SK-N-SH treated with all-trans-retinoic acid at 6 μM for 48 hours (cell line): ENCODE measurements around the gene NUP210.

Experiments used
- ATAC-seq: fragments of 200-7000 bp; cut with Tn5 transposase; 3 replicates; pipeline ENCODE4 v1.9.1; 2020; ENCODE audit warnings: mild to moderate bottlenecking, moderate library complexity
- BACH2 ChIP-seq: fragments of 250-450 bp; sonication (Bioruptor Pico); IDR thresholded peaks from 2 replicates; pipeline ENCODE4 v1.9.0; 2021; ENCODE audit warnings: mild to moderate bottlenecking, borderline replicate concordance
- CREB5 ChIP-seq: fragments of 250-450 bp; sonication (Bioruptor Pico); IDR thresholded peaks from 2 replicates; pipeline ENCODE4 v1.5.1; 2020; ENCODE audit warnings: low read depth, mild to moderate bottlenecking, moderate library complexity
- ESRRG ChIP-seq: fragments of 250-450 bp; sonication (Bioruptor Pico); IDR thresholded peaks from 2 replicates; pipeline ENCODE4 v1.6.1; 2021; ENCODE audit warnings: mild to moderate bottlenecking
- GLIS3 ChIP-seq: fragments of 250-450 bp; sonication (Bioruptor Pico); IDR thresholded peaks from 2 replicates; pipeline ENCODE4 v1.5.0; 2020; ENCODE audit warnings: mild to moderate bottlenecking, moderate library complexity
- ISL1 ChIP-seq: fragments of 250-450 bp; sonication (Bioruptor Pico); IDR thresholded peaks from 2 replicates; pipeline ENCODE4 v2.1.2; 2022; ENCODE audit warnings: mild to moderate bottlenecking, moderate library complexity
- OSR1 ChIP-seq: fragments of 250-450 bp; sonication (Bioruptor Pico); IDR thresholded peaks from 2 replicates; pipeline ENCODE4 v1.8.0; 2022; ENCODE audit warnings: moderate library complexity, mild to moderate bottlenecking, inconsistent platforms
- POU6F1 ChIP-seq: fragments of 250-450 bp; sonication (Bioruptor Pico); IDR thresholded peaks from 2 replicates; pipeline ENCODE4 v1.8.0; 2021; ENCODE audit warnings: low read depth, mild to moderate bottlenecking, moderate library complexity, borderline replicate concordance
- RARB ChIP-seq: fragments of 250-450 bp; sonication (Bioruptor Pico); IDR thresholded peaks from 2 replicates; pipeline ENCODE4 v1.8.0; 2021; ENCODE audit warnings: mild to moderate bottlenecking, moderate library complexity
- SNAI2 ChIP-seq: fragments of 250-450 bp; sonication (Bioruptor Pico); IDR thresholded peaks from 2 replicates; pipeline ENCODE4 v1.5.0; 2020; ENCODE audit warnings: mild to moderate bottlenecking, moderate library complexity
- TCF4 ChIP-seq: fragments of 250-450 bp; sonication (Bioruptor Pico); IDR thresholded peaks from 2 replicates; pipeline ENCODE4 v1.8.0; 2021; ENCODE audit warnings: mild to moderate bottlenecking, moderate library complexity, borderline replicate concordance
- TOX ChIP-seq: fragments of 250-450 bp; sonication (Bioruptor Pico); IDR thresholded peaks from 2 replicates; pipeline ENCODE4 v1.8.0; 2021; ENCODE audit warnings: mild to moderate bottlenecking, moderate library complexity, borderline replicate concordance
- TSHZ2 ChIP-seq: fragments of 250-450 bp; sonication (Bioruptor Pico); IDR thresholded peaks from 2 replicates; pipeline ENCODE4 v1.5.0; 2020; ENCODE audit warnings: mild to moderate bottlenecking, moderate library complexity
- ZFP3 ChIP-seq: fragments of 250-450 bp; sonication (Bioruptor Pico); IDR thresholded peaks from 2 replicates; pipeline ENCODE4 v1.5.0; 2020; ENCODE audit warnings: mild to moderate bottlenecking, moderate library complexity
- ZFP30 ChIP-seq: fragments of 450-650 bp; formaldehyde crosslinking; IDR thresholded peaks from 2 replicates; pipeline ENCODE4 v1.5.0; 2022; ENCODE audit warnings: mild to moderate bottlenecking, moderate library complexity
- ZNF565 ChIP-seq: fragments of 450-650 bp; formaldehyde crosslinking; conservative IDR thresholded peaks from 2 replicates; pipeline ENCODE4 v1.5.0; 2020; ENCODE audit warnings: low read depth, mild to moderate bottlenecking, moderate library complexity
- ZNF70 ChIP-seq: fragments of 450-650 bp; formaldehyde crosslinking; IDR thresholded peaks from 2 replicates; pipeline ENCODE4 v1.5.0; 2020; ENCODE audit warnings: mild to moderate bottlenecking, moderate library complexity
- ZNF8 ChIP-seq: fragments of 450-650 bp; formaldehyde crosslinking; IDR thresholded peaks from 2 replicates; pipeline ENCODE4 v1.5.0; 2020; ENCODE audit warnings: mild to moderate bottlenecking, moderate library complexity
- TF ChIP-seq, protein P1 (sequence below): fragments of 250-450 bp; sonication (Bioruptor Pico); IDR thresholded peaks from 2 replicates; pipeline ENCODE4 v1.8.0; 2020; ENCODE audit warnings: mild to moderate bottlenecking, moderate library complexity, borderline replicate concordance
- TF ChIP-seq, protein P2 (sequence below): fragments of 250-450 bp; sonication (Bioruptor Pico); IDR thresholded peaks from 2 replicates; pipeline ENCODE4 v1.5.1; 2021; ENCODE audit warnings: mild to moderate bottlenecking, moderate library complexity

NUP210 gene

GRCh38 chr3:13358643-13359042 is 61.5 kb downstream of the NUP210 start:
- no peak for TF ChIP-seq ZNF565 (CRISPR knock-in tag)
- no peak for TF ChIP-seq SNAI2 (CRISPR knock-in tag)
- TF ChIP-seq ZFP30 (CRISPR knock-in tag): no peak
- no peak for TF ChIP-seq POU6F1 (CRISPR knock-in tag)
- TF ChIP-seq, protein P1, sequence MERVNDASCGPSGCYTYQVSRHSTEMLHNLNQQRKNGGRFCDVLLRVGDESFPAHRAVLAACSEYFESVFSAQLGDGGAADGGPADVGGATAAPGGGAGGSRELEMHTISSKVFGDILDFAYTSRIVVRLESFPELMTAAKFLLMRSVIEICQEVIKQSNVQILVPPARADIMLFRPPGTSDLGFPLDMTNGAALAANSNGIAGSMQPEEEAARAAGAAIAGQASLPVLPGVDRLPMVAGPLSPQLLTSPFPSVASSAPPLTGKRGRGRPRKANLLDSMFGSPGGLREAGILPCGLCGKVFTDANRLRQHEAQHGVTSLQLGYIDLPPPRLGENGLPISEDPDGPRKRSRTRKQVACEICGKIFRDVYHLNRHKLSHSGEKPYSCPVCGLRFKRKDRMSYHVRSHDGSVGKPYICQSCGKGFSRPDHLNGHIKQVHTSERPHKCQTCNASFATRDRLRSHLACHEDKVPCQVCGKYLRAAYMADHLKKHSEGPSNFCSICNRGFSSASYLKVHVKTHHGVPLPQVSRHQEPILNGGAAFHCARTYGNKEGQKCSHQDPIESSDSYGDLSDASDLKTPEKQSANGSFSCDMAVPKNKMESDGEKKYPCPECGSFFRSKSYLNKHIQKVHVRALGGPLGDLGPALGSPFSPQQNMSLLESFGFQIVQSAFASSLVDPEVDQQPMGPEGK: no peak
- TF ChIP-seq OSR1 (CRISPR knock-in tag): no peak
- no peak for TF ChIP-seq GLIS3 (CRISPR knock-in tag)
- no peak for TF ChIP-seq RARB (CRISPR knock-in tag)
- no peak for TF ChIP-seq TOX (CRISPR knock-in tag)
- no peak for TF ChIP-seq ZFP3
- TF ChIP-seq BACH2 (CRISPR knock-in tag): no peak
- TF ChIP-seq ZNF70: no peak
- TF ChIP-seq TSHZ2 (CRISPR knock-in tag): no peak
- TF ChIP-seq, protein P2, sequence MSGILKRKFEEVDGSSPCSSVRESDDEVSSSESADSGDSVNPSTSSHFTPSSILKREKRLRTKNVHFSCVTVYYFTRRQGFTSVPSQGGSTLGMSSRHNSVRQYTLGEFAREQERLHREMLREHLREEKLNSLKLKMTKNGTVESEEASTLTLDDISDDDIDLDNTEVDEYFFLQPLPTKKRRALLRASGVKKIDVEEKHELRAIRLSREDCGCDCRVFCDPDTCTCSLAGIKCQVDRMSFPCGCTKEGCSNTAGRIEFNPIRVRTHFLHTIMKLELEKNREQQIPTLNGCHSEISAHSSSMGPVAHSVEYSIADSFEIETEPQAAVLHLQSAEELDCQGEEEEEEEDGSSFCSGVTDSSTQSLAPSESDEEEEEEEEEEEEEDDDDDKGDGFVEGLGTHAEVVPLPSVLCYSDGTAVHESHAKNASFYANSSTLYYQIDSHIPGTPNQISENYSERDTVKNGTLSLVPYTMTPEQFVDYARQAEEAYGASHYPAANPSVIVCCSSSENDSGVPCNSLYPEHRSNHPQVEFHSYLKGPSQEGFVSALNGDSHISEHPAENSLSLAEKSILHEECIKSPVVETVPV (CRISPR knock-in tag): no peak
- TF ChIP-seq CREB5: no peak
- no peak for TF ChIP-seq ESRRG (CRISPR knock-in tag)
- no peak for TF ChIP-seq ZNF8 (CRISPR knock-in tag)
- TF ChIP-seq TCF4: no peak

GRCh38 chr3:13358051-13358450 is 62.1 kb downstream of the NUP210 start:
- no peak for ATAC-seq
- TF ChIP-seq ZNF565 (CRISPR knock-in tag) (no peak), OSR1 (CRISPR knock-in tag) (no peak), ISL1 (CRISPR knock-in tag) (no peak), ZNF8 (CRISPR knock-in tag) (no peak), ZFP30 (CRISPR knock-in tag) (no peak), TSHZ2 (CRISPR knock-in tag) (no peak), SNAI2 (CRISPR knock-in tag) (no peak), ESRRG (CRISPR knock-in tag) (no peak)
- TF ChIP-seq, protein P2 (CRISPR knock-in tag): no peak
- TF ChIP-seq, protein P1: no peak

More at GRCh38 chr3:13358643-13359042, 61.5 kb downstream of the NUP210 start:
- ATAC-seq: no peak
